NCI-H2081 (cell line): ENCODE data around the gene HCST.
"Not testable (repeated sequence)": the region's sequence is repeated elsewhere in the genome, so short reads cannot be mapped to it uniquely, and the experiment has no call there.

Source experiments
- DNase-seq, 2 experiments: peaks; one replicate each; lab custom pipeline; 2025; lab: John Stamatoyannopoulos, UW

HCST gene

GRCh38 chr19:35901854-35902661, at the start of gene HCST:
TSS of gene HCST (plus strand) at chr19:35902529. CDS start at chr19:35902594, 65 bp downstream.
- DNase-seq: no peak

DNA sequence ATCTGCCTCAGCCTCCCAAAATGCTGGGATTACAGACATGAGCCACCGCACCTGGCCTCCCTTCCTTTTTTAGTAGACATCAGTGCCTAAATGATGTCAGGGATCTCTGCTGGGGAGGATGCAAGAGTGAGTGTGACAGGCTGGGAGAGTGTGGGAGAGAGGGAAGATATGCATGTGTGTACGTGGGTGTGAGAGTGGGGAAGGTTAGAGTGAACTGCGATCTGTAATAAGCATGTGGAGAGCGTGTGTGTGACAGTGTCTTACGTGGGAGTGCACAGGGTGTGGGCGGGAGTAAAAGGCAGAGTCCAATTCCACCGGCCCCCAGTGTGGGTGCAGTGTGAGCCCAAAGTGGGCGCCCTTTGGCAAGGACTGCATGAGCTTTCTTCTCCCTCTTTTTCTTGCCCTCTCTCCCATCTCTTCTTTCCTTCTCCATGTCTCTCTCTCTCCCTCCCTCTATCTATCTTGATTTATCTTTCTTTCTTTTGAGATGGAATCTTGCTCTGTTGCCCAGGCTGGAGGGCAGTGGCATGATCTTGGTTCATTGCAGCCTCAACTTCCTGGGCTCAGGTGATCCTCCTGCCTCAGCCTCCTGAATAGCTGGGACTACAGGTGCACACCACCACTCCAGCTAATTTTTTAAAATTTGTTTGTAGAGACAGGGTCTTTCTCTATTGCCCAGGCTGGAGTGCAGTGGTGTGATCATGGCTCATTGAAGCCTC, 49.1 kb upstream of the HCST start:
- no peak for DNase-seq

- no peak for DNase-seq
Measured at GRCh38 chr19:35856546-35857149, 45.7 kb upstream of the HCST start, which contains the start of gene KIRREL2. TSS of gene KIRREL2 (plus strand) at chr19:35856911. CDS start at chr19:35857120, 209 bp downstream.

DNA sequence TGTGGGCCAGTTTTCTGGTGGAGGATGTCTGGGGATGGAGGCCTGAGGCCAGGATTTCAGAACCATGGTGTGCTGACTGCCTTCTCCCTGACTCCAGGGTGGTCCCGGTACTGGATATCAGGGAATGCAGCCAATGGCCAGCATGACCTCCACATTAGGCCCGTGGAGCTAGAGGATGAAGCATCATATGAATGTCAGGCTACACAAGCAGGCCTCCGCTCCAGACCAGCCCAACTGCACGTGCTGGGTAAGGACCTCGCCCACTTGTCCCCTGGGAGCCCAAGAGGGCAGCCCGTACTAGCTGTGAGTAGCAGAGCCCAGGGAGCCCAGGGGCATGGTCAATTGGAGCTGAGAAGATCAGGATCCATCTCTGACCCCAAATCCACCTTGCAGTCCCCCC, 44.0 kb upstream of the HCST start:
- no peak for DNase-seq

- DNase-seq: no peak
Measured at GRCh38 chr19:35859414-35859813, 42.9 kb upstream of the HCST start.

- no peak for DNase-seq
Measured at GRCh38 chr19:35860436-35860817, 41.9 kb upstream of the HCST start.

GRCh38 chr19:35860818-35861639, 41.3 kb upstream of the HCST start:
- DNase-seq: no peak

DNA sequence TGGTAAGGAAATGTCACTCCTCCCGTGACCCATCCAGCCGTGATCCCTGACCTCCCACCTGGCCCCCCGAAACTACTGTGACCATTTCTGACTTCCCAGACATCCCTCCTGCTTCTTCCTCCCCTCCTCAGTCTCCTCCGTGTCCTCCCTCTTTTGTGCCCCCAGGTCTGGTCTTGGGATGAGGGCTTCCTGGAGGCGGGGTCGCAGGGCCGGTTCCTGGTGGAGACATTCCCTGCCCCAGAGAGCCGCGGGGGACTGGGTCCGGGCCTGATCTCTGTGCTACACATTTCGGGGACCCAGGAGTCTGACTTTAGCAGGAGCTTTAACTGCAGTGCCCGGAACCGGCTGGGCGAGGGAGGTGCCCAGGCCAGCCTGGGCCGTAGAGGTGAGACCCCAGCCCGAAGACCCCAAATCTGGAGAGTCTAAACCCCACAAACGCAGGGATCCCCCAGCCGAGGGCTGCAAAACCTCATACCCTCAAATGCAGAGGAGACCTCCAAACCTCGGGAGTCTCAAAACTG, 40.6 kb upstream of the HCST start:
- no peak for DNase-seq

DNA sequence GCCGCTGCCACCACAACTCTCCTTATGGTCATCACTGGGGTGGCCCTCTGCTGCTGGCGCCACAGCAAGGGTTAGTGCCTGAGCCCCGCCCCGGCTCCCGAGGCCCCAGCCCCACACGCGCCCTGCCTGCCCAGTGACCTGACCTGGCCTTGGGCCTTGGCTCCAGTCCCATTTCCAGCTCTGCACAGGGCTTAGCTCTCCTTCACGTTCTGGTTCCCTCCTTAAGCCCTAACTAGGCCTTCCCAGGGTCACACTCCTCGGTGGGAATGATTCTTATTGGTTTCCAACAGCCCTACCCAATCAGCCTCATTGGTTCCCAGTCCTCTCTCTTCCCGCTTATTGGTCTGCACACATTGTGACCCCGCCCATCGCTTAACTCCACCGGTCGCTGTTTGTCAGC, 39.8 kb upstream of the HCST start:
- no peak for DNase-seq

DNA sequence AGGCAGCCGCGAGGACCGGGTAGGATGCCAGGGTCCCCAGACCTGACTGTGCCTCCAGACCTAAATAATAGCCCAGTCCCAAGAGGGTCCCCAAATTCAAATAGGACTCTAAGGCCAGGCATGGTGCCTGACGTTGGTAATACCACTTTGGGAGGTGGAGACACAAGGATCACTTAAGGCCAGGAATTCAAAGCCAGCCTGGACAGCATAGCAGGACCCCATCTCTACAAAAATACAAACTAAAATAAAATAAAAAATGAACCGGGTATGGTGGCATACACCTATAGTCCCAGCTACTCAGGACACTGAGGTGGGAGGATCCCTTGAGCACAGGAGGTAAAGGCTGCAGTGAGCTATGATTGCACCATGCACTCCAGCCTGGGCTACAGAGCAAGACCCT, 39.3 kb upstream of the HCST start:
- DNase-seq: no peak

DNA sequence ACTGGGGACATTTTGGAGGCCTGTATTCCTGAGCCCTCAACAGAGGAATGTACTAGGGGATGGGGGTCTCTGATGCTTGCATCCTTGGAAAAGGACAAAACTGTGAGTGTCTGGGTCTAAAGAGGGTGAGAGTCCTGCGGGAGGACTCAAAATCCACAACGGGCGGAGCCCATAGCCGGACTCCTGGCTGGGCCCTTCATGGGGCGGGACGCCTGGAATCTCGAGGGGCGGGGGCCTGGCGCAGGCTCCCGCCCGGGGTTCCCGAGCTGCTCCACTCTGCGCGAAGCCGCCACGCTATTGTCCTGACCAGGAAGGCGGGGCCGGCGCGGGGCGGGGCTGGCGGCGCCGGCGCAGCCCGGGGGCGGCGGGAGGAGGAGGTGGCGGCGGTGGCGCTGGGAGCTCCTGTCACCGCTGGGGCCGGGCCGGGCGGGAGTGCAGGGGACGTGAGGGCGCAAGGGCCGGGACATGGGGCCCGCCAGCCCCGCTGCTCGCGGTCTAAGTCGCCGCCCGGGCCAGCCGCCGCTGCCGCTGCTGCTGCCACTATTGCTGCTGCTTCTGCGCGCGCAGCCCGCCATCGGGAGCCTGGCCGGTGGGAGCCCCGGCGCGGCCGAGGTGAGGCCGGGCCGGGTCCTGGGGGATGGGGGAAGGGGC, 34.0 kb upstream of the HCST start, which contains the start of gene APLP1:
Gene APLP1 (plus strand): TSS at position 403 of the 651 bp plus-strand sequence. CDS start 63 bp downstream, at position 466.
- DNase-seq: peak; percentile 59 to 67

- DNase-seq: no peak
Measured at GRCh38 chr19:35868823-35869326, 33.5 kb upstream of the HCST start.

- peak; percentile 86 to 87 for DNase-seq
Measured at GRCh38 chr19:35869327-35870123, 32.8 kb upstream of the HCST start.

DNA sequence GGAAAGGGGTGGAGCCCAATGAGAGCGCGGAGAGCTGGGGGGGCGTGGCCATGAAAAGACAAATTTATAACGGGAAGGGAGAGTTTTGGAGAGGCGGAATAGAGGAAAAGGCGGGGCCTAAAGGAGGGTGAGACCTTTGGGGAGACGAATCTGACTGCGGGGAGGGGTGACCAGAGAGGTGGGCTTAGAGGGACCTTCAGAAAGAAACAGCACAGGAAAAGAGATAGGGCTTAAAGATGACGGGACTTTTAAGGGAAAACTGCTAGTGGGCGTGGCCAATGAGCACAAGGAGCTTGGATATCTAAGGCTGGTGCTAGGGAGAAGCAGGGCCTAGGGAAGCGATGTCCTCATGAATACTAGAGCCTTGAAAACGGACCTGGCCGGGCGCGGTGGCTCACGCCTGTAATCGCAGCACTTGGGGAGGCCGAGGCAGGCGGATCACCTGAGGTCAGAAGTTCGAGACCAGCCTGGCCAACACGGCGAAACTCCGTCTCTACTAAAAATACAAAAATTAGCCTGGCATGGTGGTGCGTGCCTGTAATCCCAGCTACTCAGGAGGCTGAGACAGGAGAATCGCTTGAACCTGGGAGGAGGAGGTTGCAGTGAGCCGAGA, 32.1 kb upstream of the HCST start:
- not testable (repeated sequence) for DNase-seq

DNA sequence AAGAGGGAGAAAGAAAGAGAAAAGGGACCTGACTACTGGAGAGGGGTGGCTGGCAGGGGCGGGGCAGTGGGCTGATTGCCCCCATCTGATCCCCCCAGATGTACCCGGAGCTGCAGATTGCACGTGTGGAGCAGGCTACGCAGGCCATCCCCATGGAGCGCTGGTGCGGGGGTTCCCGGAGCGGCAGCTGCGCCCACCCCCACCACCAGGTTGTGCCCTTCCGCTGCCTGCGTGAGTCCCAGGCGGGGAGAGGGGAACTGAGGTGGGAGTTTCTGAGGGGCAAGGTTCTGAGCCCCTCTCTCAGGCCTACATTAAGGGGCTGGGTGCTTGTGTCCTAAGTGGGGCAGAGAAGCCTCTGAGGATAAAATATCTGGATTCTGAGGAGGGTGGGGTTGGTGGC, 31.5 kb upstream of the HCST start:
- DNase-seq: no peak

GRCh38 chr19:35871611-35872010, 30.7 kb upstream of the HCST start:
- no peak for DNase-seq

DNA sequence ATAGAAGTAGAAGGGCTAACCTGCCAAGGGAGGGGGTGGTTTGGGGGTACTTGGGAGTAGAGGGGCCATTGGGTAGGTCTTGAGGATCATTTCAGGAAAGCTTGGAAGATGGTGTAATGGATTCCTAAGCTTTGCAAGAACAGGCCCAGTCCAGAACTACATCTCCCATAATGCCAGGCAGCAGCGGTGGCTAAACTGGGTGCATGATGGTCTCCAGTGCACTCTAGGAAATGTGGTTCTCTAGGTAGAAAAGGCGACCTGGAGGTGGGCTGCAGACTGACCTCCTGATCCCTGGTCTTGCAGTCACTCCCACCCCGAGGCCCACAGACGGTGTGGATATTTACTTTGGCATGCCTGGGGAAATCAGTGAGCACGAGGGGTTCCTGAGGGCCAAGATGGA, 30.1 kb upstream of the HCST start:
- no peak for DNase-seq

GRCh38 chr19:35874392-35874930, 27.9 kb upstream of the HCST start:
- DNase-seq: no peak

DNA sequence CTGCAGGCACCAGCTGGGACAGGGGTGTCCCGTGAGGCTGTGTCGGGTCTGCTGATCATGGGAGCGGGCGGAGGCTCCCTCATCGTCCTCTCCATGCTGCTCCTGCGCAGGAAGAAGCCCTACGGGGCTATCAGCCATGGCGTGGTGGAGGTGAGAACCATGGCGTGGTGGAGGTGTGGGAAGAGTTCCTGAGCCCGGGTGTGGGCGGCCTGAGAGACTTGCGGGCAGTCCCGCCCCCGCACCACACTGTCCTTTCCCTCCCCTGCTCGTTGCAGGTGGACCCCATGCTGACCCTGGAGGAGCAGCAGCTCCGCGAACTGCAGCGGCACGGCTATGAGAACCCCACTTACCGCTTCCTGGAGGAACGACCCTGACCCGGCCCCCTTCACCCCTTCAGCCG, 23.3 kb upstream of the HCST start:
- DNase-seq: no peak
